WERI-Rb-1 (cell line): ENCODE measurements around the gene STUM.

Experiments used
- DNase-seq: peaks from one replicate; pipeline ENCODE4 v3.0.0-alpha.2; 2020
- H3K27ac ChIP-seq: fragments of 250-450 bp; sonication (Bioruptor Pico); 2 replicates; pipeline ENCODE4 v1.5.1; 2020; ENCODE audit warnings: mild to moderate bottlenecking, moderate library complexity
- H3K27me3 ChIP-seq: fragments of 250-450 bp; sonication (Bioruptor Pico); 2 replicates; pipeline ENCODE4 v1.5.1; 2021; ENCODE audit warnings: mild to moderate bottlenecking, low read depth, moderate library complexity; ENCODE audit not compliant: insufficient read depth, severe bottlenecking
- H3K36me3 ChIP-seq: fragments of 250-450 bp; sonication (Bioruptor Pico); 2 replicates; pipeline ENCODE4 v1.5.1; 2020; ENCODE audit warnings: mild to moderate bottlenecking, moderate library complexity
- H3K4me3 ChIP-seq: 2 replicates; pipeline ENCODE4 v1.5.1; 2011; ENCODE audit warnings: low read depth, mild to moderate bottlenecking, control low read depth, low read length
- H3K9me3 ChIP-seq: fragments of 250-450 bp; sonication (Bioruptor Pico); 2 replicates; pipeline ENCODE4 v1.5.1; 2021; ENCODE audit warnings: mild to moderate bottlenecking, moderate library complexity; ENCODE audit not compliant: severe bottlenecking
- TF ChIP-seq, protein P1 (sequence below): IDR thresholded peaks from 2 replicates; pipeline ENCODE4 v1.5.1; 2011; ENCODE audit warnings: low read depth, mild to moderate bottlenecking, control low read depth, inconsistent platforms, low read length

STUM gene

DNA sequence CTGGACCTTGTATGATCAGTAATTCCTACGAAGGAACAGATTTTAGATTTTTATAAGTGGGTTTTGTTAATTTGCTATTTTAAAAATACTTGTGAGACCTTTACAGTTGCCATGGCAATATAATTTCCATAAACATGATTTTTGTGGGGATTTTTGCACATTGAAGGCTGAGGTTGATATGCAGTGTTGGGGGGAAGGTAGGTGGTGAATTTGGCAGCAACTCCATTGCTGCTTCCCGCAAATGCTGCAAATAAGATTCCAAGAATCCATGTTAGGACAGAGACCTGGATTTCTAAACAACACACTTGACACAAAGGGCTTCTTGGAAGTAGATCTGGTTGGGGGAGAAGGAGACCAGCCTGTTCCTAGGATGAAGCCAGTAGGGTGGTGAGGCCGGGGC is 18.2 kb downstream of the STUM start:
- Histone ChIP-seq H3K36me3 (no peaks in the 10 kb centered on the region), H3K4me3 (no peak overlapping the region), H3K9me3 (no peaks in the 10 kb centered on the region), H3K27ac (no peak overlapping the region), H3K27me3 (no peaks in the 10 kb centered on the region)
- TF ChIP-seq, protein P1, sequence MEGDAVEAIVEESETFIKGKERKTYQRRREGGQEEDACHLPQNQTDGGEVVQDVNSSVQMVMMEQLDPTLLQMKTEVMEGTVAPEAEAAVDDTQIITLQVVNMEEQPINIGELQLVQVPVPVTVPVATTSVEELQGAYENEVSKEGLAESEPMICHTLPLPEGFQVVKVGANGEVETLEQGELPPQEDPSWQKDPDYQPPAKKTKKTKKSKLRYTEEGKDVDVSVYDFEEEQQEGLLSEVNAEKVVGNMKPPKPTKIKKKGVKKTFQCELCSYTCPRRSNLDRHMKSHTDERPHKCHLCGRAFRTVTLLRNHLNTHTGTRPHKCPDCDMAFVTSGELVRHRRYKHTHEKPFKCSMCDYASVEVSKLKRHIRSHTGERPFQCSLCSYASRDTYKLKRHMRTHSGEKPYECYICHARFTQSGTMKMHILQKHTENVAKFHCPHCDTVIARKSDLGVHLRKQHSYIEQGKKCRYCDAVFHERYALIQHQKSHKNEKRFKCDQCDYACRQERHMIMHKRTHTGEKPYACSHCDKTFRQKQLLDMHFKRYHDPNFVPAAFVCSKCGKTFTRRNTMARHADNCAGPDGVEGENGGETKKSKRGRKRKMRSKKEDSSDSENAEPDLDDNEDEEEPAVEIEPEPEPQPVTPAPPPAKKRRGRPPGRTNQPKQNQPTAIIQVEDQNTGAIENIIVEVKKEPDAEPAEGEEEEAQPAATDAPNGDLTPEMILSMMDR, result no peak
- no peak for DNase-seq

DNA sequence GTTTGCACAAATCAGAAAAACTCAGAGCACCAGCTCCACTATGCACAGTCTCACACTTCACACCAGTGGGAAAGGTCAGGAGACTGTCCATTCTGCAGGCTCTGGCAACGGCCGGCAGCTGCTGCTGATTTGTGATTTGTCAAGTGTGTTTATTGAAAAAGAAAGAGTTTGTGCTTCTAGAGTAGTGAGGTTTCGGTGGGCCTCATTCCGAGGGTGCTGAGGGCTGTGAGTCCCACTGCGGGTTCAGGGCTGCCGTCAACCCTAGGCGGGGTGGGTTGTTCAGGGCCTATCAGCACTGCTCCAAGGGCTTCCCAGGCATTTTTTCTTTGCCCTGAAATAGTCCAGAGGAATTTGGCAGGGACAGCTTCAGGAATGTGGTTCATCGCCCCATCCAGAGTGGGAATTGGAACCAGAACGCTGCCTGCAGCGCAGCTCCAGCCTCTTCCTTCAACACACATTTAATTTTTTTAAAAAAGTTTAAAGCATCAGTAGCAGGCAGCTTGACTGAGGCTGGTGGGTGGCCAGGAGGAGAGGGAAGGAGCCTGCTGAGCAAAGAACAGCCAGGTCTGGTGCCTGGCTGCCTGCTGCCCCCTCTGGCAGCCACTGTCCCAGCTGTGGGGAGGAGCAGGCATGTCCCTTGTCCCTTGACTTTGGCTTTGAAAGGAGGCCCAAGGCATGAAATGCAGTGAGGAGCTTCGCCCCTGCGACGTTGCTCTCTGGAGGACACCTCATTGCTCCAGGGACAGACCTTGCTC is 19.7 kb downstream of the STUM start:
- TF ChIP-seq, protein P1, result peak; percentile 42
- Histone ChIP-seq H3K27ac (no peak overlapping the region), H3K36me3 (no peaks in the 10 kb centered on the region), H3K9me3 (no peaks in the 10 kb centered on the region), H3K4me3 (no peak overlapping the region), H3K27me3 (no peaks in the 10 kb centered on the region)
- DNase-seq, result no peak

DNA sequence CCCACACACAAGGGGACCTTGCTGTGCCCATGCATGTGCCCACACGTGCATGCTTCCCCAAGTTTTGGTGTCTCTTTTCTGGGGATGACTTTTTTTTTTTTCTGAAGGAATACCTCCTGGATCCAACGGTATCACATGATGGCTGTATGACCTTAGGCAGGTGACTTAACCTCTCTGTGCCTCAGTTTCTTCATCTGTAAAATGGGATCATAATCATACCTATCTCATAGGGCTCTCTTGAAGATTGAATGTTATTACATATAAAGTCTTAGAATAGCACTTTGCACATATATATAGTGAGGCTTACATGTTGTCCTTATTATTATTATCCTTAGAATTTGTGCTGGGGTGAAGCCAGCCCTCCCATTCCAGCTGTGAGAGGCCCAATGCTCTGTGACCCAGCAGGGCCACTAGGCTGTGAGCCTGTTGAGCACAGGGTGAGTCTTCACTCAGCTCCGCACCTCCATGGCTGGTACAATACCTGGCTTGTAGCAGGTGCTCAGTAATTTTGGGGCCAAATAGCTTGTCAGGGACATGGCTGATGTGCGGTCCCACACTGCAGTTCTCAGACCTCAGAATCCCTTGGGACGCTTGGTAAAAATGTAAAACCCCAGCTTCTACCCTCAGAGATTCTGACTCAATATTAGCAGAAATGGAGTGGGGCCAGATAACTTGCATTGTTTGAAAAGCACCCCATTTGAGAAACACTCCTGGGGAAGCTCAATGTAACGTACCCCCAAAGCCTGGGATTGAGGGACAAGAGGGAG is 20.6 kb downstream of the STUM start:
- no peak for DNase-seq
- no peaks in the 10 kb centered on the region for H3K36me3 ChIP-seq
- H3K27me3 ChIP-seq, result no peaks in the 10 kb centered on the region
- H3K9me3 ChIP-seq, result no peaks in the 10 kb centered on the region
- H3K27ac ChIP-seq, result no peak overlapping the region
- TF ChIP-seq, protein P1, result no peak
- no peak overlapping the region for H3K4me3 ChIP-seq

DNA sequence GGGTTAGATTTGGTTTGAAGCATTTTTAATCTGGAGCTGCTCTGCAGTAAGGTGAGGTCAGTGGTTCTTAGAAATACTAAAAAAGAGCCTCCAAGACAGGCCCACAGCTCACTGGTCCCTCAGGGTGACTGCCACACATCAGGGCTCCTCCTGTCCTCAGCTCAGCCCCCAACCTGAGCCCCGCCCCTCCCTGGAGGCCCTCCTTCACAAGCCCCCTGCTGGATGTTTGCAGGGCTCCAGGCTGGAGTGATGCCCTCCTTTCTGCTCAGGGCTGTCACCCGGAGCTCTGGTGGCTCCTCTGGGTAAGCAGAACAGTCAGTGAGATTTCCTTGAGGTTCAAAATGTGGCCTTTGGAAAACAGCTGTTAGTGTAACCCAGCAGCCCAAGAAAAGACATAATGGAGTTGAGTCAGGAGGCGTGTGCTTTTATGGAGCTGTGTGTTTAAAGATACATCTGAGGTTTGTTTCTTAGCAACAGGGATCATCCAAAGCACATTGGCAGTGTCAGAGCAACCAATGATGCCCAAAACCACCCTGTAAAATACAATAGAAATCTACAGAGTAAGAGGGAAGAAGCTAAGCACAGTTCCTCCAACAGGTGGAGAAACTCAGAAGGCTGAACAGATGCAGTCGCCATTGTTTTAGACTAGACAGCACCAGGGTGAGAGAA is 21.4 kb downstream of the STUM start:
- TF ChIP-seq, protein P1, result 0 out of 2 replicates have a peak, but pooled peaks have one; percentile 18

DNA sequence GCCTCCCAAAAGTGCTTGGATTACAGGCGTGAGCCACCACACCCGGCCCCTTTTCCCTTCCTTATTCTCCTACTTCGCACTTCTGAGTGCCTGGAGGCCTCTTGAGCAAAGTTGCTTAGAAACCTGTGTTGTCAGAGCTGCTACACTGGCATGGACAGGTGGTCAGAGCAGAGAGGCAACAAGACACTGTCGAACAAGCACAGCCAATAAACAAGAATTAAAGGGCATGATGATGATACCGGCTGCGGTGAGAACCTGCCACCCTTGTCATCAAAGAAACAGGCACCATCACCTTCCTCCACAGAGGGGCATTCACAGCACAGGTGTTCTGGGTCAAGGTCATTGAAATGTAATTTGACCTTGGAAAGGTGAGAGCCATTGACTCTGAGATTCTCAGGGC is 23.3 kb downstream of the STUM start:
- DNase-seq, result no peak
- TF ChIP-seq, protein P1, result no peak
- no peaks in the 10 kb centered on the region for H3K36me3 ChIP-seq

More for the DNA sequence above, 21.4 kb downstream of the STUM start:
- Histone ChIP-seq H3K27me3 (no peaks in the 10 kb centered on the region), H3K36me3 (no peaks in the 10 kb centered on the region), H3K9me3 (no peaks in the 10 kb centered on the region), H3K4me3 (no peak overlapping the region), H3K27ac (no peak overlapping the region)
- DNase-seq, result peak; percentile 53

More for the DNA sequence above, 23.3 kb downstream of the STUM start:
- Histone ChIP-seq H3K27ac (no peak overlapping the region), H3K4me3 (no peak overlapping the region), H3K27me3 (no peaks in the 10 kb centered on the region), H3K9me3 (no peaks in the 10 kb centered on the region)
